ENCODE measurements around the gene NPRL2.

NPRL2 gene

GRCh38 chr3:50383750-50384149, 33.2 kb upstream of the NPRL2 start:
- Histone ChIP-seq H3K4me2 (ENCODE audit: low read depth, low read length) (no peak overlapping the region), H4K20me1 (ENCODE audit: insufficient read depth, low read length) (no peaks in the 10 kb centered on the region), H3K9ac (ENCODE audit: low read length) (no peak overlapping the region), H3K27ac (ENCODE audit: low read length) (no peak overlapping the region), H3K79me2 (ENCODE audit: low read length) (no peaks in the 10 kb centered on the region), H3K4me1 (ENCODE audit: low read length) (no peaks in the 10 kb centered on the region), H2AFZ (ENCODE audit: low read length) (no peak overlapping the region), H3K9me3 (replicated peaks; ENCODE audit: insufficient read depth, low read length) (no peaks in the 10 kb centered on the region), H3F3A (ENCODE audit: insufficient read depth, low read length) (no peaks in the 10 kb centered on the region), H3K27me3 (replicated peaks; ENCODE audit: insufficient read depth, low read length) (peaks cover 84% of the 10 kb centered on the region), H3K9me2 (replicated peaks; ENCODE audit: insufficient read depth, low read length) (no peaks in the 10 kb centered on the region), H3K36me3 (replicated peaks; ENCODE audit: insufficient read depth, low read length) (no peaks in the 10 kb centered on the region), H3K4me3 (ENCODE audit: low read length) (no peak overlapping the region)
- TF ChIP-seq EZH2 (optimal IDR thresholded peaks at IDR 0.05; ENCODE audit: low read depth, low read length) (no peak), CTCF (IDR thresholded peaks at IDR 0.05; ENCODE audit: low read length) (no peak), EZH2phosphoT487 (IDR thresholded peaks at IDR 0.05; ENCODE audit: low read length) (no peak)
- no peak for DNase-seq

GRCh38 chr3:50382722-50383121, 32.1 kb upstream of the NPRL2 start:
- H3K27me3 ChIP-seq (replicated peaks; ENCODE audit: insufficient read depth, low read length) = peaks cover 74% of the 10 kb centered on the region

GRCh38 chr3:50381383-50381782, 30.8 kb upstream of the NPRL2 start:
- Histone ChIP-seq H3F3A (ENCODE audit: insufficient read depth, low read length) (no peaks in the 10 kb centered on the region), H2AFZ (ENCODE audit: low read length) (no peak overlapping the region), H3K4me2 (ENCODE audit: low read depth, low read length) (no peak overlapping the region), H3K36me3 (replicated peaks; ENCODE audit: insufficient read depth, low read length) (no peaks in the 10 kb centered on the region), H4K20me1 (ENCODE audit: insufficient read depth, low read length) (no peaks in the 10 kb centered on the region), H3K27ac (ENCODE audit: low read length) (no peak overlapping the region), H3K27me3 (replicated peaks; ENCODE audit: insufficient read depth, low read length) (peaks cover 61% of the 10 kb centered on the region), H3K9me2 (replicated peaks; ENCODE audit: insufficient read depth, low read length) (no peaks in the 10 kb centered on the region), H3K4me1 (ENCODE audit: low read length) (no peaks in the 10 kb centered on the region), H3K4me3 (ENCODE audit: low read length) (no peak overlapping the region), H3K9me3 (replicated peaks; ENCODE audit: insufficient read depth, low read length) (no peaks in the 10 kb centered on the region), H3K79me2 (ENCODE audit: low read length) (no peaks in the 10 kb centered on the region), H3K9ac (ENCODE audit: low read length) (no peak overlapping the region)
- no peak for DNase-seq
- TF ChIP-seq EZH2phosphoT487 (IDR thresholded peaks at IDR 0.05; ENCODE audit: low read length) (no peak), CTCF (IDR thresholded peaks at IDR 0.05; ENCODE audit: low read length) (no peak), EZH2 (optimal IDR thresholded peaks at IDR 0.05; ENCODE audit: low read depth, low read length) (no peak)

More at GRCh38 chr3:50382722-50383121, 32.1 kb upstream of the NPRL2 start:
- H2AFZ ChIP-seq (ENCODE audit: low read length) = no peak overlapping the region
- no peaks in the 10 kb centered on the region for H3K4me1 ChIP-seq (ENCODE audit: low read length)
- H3K9ac ChIP-seq (ENCODE audit: low read length) = no peak overlapping the region
- H3K9me3 ChIP-seq (replicated peaks; ENCODE audit: insufficient read depth, low read length) = no peaks in the 10 kb centered on the region
- H3K36me3 ChIP-seq (replicated peaks; ENCODE audit: insufficient read depth, low read length) = no peaks in the 10 kb centered on the region
- no peak for DNase-seq
- no peaks in the 10 kb centered on the region for H4K20me1 ChIP-seq (ENCODE audit: insufficient read depth, low read length)
- no peak overlapping the region for H3K27ac ChIP-seq (ENCODE audit: low read length)
- H3F3A ChIP-seq (ENCODE audit: insufficient read depth, low read length) = no peaks in the 10 kb centered on the region
- H3K4me2 ChIP-seq (ENCODE audit: low read depth, low read length) = no peak overlapping the region
- no peaks in the 10 kb centered on the region for H3K79me2 ChIP-seq (ENCODE audit: low read length)
- no peak overlapping the region for H3K4me3 ChIP-seq (ENCODE audit: low read length)
- TF ChIP-seq EZH2phosphoT487 (IDR thresholded peaks at IDR 0.05; ENCODE audit: low read length) = no peak
- no peak for TF ChIP-seq CTCF (IDR thresholded peaks at IDR 0.05; ENCODE audit: low read length)
- no peak for TF ChIP-seq EZH2 (optimal IDR thresholded peaks at IDR 0.05; ENCODE audit: low read depth, low read length)
- H3K9me2 ChIP-seq (replicated peaks; ENCODE audit: insufficient read depth, low read length) = no peaks in the 10 kb centered on the region

All from MM.1S (cell line).